ENCODE data around the gene HCLS1.
"Not testable (repeated sequence)": the region's sequence is repeated elsewhere in the genome, so short reads cannot be mapped to it uniquely, and the experiment has no call there.

The HCLS1 gene, protein sequence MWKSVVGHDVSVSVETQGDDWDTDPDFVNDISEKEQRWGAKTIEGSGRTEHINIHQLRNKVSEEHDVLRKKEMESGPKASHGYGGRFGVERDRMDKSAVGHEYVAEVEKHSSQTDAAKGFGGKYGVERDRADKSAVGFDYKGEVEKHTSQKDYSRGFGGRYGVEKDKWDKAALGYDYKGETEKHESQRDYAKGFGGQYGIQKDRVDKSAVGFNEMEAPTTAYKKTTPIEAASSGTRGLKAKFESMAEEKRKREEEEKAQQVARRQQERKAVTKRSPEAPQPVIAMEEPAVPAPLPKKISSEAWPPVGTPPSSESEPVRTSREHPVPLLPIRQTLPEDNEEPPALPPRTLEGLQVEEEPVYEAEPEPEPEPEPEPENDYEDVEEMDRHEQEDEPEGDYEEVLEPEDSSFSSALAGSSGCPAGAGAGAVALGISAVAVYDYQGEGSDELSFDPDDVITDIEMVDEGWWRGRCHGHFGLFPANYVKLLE

DNA sequence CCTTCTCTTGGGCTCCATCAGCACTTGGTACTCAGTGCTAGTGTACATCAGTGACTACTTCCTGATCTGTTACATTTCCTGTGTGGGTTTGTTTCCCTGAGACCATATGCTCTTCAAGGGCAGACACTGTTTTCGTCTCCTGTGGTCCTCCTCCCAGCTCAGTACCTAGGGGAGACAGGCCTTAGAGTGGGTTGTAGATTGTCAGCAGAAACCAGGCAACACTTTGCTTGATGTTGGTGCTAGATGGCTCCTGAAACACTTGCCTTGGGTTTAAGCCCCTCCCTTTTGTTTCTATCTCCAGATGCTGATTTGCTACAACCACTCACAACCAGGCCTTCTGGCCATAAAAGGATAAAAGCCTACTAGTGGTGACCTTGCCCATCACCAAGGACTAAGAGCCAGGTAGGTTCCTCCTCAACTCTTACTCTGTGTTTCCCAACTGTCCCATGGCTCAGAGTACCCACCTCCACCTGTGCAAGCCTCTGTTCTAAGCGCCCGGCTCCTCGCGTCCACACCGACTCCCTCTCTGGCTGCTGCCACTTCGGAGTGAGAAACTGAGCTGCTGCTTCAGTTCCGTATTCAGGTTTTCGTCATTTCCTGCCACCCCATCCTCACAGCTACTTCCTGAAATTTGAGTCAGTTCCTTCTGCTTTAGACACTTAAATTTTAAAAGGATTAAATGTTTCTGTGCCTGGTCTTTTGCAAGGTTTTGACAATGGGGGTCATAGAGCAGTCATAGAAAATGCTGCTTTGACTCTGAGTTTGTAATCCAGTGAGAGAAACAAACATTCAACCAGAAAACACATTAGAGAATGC is at the start of gene HCLS1:
Gene HCLS1 (minus strand): TSS at position 548 of the 816 bp plus-strand sequence. CDS start 2,556 bp downstream, outside the sequence.
- no peak for DNase-seq

DNA sequence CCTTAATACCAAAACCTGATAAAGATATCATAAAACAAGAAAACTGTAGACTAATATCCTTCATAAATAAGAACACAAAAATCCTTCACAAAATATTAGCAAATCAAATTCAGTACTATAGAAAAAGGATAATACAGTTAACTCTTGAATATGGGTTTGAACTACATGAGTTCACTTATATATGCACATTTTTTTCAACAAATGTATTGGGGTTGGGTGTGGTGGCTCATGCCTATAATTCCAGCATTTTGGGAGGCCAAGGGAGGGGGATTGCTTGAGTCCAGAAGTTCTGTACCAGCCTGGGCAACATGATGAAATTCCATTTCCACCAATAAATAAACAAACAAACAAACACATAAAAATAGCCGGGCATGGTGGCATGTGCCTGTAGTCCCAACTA is 49.6 kb upstream of the HCLS1 start:
- DNase-seq: no peak

DNA sequence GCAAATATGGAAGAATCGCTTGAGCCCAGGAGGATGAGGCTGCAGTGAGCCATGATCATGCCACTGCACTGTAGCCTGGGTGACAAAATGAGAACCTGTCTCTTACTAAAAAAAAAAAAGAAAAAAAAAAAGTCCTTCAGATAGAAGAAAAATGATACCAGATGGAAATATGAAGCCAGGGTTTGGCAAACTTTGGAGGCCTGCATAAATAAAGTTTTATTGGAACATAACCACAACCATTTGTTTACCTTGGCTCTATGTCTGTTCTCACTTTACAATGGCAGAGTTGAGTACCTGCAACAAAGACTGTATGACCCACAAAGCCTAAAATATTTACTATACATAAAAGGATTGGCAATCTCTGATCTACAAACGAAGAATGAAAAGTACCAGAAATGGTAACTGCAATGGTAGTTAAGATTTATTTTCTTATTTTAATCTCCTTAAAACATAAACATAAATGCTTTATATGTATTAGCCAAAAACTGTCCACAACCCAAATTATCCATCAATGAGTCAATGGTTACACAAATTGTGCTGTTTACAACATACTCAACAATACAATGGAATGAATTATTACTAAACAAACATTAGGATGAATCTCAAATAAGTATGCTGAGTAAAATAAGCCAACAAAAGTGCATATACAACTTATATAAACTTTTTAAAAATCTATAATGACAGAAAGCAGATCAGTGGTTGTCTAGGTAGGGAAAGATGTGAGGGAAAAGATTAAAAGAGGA is 47.0 kb upstream of the HCLS1 start:
- DNase-seq: no peak

DNA sequence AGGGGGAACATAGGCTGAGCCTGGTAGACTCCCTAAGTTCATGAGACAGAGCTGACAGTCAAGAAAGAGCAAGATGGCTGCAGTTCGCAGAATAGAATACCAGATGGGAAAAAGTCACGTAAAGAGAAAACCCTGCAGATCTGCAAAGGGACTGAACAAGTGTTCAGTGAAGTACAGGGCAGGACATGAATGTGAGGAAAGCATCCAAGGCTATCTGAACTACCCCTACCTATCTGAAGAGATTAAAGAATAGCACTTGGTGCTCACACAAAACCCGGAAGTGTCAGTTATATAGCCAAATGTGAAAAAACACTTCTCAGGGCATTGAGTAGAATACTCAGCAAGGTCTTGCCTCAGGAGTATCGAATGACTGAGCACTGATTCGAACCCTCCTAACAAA is 44.8 kb upstream of the HCLS1 start:
- no peak for DNase-seq

DNA sequence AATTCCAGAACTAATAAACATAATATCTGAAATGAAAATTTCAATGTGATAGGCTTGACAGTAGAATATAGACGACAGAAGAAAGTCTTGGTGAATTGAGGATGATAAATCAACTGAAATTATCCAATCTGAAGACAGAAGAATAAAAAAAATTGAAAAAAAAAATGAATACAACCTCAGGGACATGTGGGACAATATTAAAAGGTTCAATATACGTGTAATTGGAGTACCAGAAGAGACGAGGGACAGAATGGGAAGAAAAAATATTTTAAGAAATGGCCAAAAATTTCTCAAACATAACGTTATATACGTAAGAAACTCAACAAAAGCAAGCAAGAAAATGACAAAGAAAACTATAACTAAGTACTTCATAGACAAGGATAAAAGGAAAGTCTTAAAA is 43.3 kb upstream of the HCLS1 start:
- no peak for DNase-seq

DNA sequence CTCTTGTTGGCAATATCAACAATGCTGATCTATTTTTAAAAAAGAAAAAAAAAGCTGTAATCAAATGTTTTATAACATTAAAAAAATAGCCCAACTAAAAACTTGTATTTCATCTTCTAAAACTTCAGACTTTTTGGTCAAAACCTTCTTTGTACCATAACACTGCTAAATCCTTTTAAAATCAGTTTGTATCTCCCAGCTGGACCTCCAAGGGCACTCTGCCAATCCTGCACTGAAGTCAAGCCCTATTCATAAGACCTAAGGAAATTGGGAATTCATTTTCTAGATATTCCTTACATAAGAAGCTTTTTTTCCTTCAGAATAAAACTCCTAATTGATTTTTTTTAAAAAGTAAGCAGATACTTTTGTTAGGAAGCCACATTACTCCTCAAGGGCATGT is 38.2 kb upstream of the HCLS1 start:
- DNase-seq: no peak

DNA sequence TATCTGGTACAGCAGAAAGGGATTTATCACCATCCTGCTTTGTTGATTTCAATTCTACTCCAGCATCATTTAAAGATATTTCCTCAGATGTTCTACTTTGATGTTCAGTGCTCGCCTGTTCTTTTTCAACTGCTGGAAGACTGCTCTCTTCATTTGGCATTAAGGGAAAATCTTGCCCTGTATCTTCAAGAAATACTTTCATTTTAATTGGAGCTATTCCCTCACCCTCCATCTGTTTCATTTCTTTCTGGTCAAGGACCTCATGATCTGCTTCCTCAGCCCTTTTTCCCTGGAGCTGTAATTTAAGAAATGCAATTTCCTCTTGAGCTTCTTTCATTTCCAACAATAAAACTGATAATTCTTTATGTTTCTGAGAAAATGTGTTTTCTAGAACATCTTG is 37.8 kb upstream of the HCLS1 start:
- DNase-seq: no peak

DNA sequence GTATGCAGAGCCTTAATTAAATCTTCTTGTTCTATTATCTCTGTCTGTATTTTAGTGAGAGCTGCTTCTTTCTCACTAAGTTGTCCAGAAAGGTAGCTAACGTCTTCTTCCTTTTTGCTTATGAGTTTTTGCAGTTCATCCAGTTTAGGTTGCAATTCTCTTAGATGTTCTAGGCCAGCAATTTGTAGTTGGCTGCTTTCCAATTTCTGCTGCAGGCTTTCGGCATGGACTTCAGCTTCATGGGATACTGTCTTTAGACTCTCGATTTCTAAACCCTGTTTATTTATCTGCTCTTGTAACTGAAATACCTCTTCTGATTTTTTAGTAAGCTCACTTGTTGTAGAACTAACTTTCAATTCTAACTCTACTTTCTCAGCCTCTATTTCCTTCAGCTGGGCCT is 35.5 kb upstream of the HCLS1 start:
- DNase-seq: no peak

DNA sequence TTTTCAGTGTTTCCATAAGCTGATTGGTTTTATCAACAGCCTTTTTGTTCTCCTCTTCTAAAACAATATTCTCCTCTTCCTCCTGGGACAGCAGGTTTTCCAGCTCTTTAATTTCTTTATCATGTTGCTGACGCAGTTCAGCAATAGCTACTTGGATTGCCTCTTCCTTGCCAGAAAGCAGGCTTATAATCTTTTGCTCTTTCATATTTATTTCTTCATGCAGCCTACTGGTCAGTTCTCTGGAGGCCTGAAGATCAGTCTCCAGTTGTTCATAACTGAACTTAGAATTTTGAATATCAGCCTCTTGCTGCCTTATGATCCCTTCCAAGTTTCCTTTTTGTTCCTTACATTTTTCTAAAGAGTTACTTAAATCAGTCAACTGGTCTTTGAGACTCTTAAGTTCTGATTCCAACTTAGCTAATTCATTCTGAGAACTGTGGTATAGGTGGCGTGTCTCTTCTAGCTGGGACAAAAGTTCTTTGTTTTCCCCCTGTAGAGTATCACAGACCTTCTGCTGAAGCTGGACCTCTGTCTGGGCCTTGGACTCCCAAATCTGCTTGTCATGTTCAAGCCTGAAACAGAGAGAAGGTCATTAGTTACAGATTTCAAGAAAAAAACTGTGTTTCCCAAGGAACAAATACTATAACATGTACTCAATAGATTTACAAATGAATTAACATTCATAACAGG is 31.5 kb upstream of the HCLS1 start:
- no peak for DNase-seq

DNA sequence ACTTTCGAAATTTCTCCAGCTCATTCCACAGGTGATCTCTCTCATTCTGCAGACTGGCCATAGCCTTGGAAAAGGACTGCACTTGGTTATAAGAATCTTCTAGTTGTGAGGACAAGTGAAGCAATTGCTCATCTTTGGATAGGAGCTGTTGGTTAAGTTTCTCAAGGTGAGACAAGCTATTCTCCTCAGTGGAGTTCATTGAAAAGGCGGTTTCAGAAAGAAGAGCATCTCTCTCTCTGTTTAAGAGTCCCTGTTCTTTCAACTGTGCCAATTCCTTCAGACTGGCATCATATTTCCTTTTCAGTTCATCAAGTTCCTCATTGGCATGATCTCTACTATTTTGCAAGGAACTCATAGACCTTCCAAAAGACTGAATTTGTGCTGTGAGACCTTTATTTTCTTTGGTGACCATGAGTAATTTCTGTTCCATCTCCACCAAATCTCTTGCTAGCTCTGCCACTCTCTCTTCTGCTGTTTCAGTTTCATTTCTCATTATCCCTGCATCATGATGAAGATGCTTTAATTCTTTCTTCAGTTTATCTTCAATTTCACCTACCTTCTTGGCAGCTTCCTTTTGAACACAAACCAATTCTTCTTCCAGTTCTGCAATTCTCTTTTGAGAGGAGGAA is 30.2 kb upstream of the HCLS1 start:
- DNase-seq: no peak

DNA sequence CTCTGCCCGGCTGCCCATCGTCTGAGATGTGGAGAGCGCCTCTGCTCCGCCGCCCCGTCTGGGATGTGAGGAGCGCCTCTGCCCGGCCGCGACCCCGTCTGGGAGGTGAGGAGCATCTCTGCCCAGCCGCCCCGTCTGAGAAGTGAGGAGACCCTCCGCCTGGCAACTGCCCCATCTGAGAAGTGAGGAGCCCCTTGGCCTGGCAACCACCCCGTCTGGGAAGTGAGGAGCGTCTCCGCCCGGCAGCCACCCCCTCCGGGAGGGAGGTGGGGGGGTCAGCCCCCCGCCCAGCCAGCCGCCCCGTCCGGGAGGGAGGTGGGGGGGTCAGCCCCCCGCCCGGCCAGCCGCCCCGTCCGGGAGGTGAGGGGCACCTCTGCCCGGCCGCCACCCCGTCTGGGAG is 28.0 kb upstream of the HCLS1 start:
- not testable (repeated sequence) for DNase-seq

DNA sequence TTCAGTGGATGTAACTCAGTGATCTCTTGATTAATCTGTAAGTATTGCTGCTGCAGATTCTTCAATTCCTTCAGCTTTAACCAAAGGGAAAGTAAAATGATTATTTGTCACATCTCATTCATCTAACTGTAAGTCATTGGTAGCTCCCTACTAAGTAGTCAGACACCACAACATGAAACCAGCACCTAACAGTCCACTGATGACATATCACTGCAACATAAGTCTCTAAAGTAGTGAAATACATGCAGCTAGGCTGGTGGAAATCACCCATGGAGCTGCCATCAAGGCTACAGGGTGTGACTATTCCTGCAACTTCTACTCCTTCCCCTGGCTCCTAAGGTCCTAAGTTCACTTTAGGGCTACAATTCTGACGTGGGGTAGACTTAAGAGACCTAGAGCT is 21.1 kb upstream of the HCLS1 start:
- no peak for DNase-seq

DNA sequence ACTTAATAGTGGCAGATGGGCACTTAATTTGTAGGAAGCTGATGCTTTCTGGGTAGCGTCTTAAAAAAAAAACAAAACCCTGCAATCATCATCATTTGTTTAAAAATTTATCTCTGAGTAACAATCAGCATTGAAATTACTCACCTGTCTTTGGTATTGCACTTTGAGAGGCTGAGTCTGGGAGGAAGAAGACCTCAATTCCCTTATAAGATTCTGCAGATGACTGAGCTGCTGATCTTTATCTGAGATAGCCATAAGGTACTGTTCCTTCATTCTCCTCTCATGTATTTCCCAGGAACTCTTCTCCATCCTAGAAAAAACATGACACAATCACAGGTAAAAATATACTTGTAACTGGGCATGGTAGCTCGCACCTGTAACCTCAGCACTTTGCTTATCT is 16.4 kb upstream of the HCLS1 start:
- DNase-seq: no peak

DNA sequence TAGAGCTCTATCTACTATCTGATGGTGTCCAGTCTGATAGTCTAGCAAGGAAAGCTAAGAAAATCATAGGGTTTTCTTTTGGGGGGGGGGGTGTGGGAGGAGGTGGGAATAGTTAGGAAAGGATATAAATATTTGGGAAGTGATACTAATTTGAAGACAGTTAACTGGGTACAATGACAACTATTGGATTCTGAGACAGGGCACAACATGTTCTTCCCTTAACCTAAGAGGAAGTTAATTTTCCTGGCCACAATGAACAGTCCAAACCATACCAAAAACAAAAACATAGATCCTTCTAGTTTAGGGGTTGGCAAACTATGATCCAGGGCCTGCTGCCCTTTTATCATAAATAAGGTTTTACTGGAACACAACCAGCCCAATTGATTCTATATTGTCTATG is 10.0 kb upstream of the HCLS1 start:
- no peak for DNase-seq

DNA sequence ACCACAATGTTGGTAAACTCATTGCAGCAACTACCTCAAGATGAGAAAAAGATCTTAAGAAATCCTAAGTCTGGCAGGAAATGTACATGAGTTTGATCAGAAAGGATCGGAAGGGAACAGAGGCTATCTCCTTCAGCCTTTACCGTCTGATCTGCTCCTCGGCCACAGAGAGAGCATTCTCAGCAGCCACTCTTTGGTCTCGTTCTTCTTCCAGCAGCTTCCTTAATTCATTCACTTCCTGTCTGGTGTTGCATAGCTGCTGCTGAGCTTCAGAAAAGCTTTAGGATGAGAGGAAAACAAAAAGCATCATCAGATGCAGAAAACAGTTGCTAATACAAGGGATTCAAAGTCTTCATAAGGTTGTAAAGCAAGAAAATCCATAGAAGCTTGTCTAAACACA is 6.6 kb upstream of the HCLS1 start:
- no peak for DNase-seq

DNA sequence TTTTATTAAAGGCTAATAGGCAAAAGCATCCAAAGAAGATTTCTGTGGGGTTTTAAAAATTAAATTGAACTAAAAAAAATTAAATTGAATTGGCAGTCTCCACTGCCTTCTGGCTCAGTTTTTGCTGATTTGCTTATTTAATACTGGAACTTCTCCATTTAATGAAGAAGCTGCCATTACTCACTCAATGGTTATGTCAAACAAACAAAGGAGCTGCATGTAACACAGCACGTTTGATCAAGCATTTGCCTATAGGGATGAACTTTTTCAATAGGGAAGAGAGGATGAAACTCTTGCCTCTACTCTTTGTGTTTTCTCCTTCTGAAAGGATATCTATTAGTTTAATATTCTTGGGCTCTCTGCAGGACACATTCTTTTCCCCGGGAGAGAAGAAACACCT is 4.8 kb upstream of the HCLS1 start:
- no peak for DNase-seq

DNA sequence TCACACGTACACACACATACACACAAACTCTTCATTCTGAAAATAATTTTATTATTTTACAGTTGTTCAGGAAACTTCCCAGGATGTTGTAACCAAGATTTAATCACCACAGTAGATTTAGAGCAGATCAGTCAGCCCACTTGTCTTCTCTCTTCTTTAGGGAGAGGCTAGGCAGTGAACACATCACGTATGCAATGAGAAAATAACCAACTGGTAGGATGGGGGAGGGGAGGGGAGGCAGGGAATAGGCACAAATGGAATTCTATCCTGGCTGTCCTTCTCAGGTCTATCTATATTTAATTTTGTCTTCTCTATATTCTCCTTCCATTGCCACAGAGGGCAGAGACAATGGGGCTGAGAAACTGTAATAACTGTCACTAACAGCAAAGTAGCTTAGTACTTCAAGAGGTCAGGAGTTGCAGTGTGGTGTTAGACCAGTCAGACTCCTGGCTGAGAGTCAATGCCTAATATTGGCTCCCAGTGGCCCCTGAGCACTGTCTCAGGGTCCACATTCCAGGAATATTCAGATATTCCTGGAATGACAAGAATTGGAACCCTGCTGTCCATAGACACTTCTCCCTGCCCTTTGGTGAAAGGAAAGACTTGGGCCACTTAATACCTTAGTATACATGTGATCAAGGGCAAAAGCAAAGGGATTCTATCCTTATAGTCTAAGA is 2.6 kb upstream of the HCLS1 start:
- DNase-seq: no peak

DNA sequence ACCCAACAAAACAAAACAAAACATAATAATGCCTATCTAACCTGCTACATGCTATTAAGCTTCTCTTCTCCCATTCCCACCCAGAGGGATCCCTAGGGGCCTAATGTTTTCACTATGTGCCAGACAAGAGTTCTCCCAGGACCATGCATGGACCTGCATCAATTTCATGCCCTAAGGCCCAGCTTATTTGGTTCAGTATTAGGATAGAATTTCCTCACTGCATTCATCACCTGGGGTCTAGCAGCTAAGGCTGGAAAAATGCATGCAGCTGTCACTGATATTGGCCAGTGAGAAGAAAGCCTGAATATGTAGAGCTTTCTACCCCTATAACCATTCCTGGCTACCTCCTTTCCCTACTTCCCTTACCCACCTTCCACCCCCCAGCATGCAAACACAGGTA is 2.0 kb upstream of the HCLS1 start:
- DNase-seq: no peak

DNA sequence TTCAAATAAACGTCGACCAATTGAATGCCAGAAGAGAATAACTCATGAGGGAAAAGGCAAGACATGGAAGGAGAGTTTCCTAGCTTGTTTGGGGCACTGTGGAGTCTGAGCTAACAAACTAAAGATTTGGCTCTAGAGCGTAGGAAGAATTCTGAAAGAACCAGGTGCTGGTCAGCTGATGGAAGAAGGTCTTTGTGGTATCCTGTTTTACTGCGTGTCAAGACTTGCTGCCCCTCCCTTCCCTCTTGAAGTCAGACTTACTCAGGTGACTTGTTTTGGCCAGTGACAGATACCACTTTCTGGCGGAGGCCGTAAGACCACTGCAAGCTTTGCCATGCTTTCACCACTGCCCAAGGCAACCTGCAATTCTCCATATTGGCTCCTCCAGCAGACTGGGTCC is 673 bp upstream of the HCLS1 start:
- no peak for DNase-seq

DNA sequence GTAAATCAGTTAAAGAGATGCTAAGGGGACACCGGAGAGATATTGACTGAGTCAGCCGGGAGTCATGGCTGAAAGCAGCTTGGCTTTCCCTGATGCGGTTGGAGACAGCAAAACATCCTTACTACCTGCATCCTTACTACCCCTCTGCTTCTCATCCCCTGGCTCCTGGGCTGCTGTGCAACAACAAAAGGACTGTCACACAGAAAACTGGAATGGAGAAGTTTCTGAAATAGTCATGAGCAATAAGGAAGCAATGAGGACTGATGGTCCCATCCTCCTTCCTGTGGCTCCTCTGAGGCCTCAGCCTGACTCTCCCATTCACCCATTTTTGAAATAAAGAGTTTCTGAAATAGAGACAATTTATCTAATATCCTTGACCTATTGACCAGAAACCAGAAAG is 1.1 kb downstream of the HCLS1 start:
- DNase-seq: no peak

DNA sequence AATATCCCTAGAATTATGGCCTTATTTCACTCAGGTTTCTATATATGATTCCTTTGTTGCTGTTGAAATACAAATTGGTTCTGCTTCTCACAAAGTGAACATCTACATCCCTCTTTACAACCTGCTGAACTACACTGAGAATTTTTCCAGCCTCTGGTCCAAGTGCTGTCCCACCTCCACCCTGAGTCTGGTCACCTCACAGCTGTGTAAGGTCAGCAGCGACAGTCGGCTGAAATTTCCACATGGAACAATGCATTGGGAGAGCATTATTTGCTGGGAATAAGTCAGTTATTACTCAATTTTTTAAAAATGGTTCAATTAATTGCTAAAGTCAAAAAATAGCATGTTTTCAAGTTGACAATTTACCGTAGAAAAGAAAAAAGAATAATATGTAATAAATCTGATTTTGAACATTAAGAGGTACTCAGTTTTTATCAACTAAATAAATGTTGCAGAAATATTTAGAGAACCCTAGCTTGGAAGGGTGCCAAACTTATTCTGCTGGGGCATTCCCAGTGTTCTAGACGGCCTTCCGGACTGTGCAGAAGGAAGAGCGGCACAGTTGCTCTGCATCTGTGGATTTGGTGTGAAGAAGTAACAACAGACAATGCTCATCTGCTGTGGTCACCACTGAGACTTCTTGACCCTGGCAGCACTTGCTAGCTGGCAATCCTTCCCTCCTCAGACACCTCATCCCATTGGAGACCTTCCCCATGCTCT is 1.8 kb downstream of the HCLS1 start:
- DNase-seq: no peak
